GM06990 (cell line): Measurements from ENCODE around the gene THSD7B.

Source experiments
- DNase-seq: peaks from one replicate; pipeline ENCODE4 v3.0.0-alpha.2; 2011; ENCODE audit not compliant: insufficient read length; ENCODE audit errors: extremely low read depth
- H3K27me3 ChIP-seq: replicated peaks from 2 replicates; pipeline ENCODE4 v1.6.0; 2011; ENCODE audit warnings: low read length; ENCODE audit not compliant: control insufficient read depth, insufficient read depth
- H3K36me3 ChIP-seq: 2 replicates; pipeline ENCODE4 v1.5.1; 2011; ENCODE audit warnings: low read length; ENCODE audit not compliant: control insufficient read depth, insufficient read depth
- H3K4me3 ChIP-seq: replicated peaks from 2 replicates; pipeline ENCODE4 v1.5.1; 2011; ENCODE audit warnings: low read depth, mild to moderate bottlenecking, control low read depth, low read length
- TF ChIP-seq, protein P1 (sequence below): IDR thresholded peaks from 2 replicates; pipeline ENCODE4 v1.5.1; 2011; ENCODE audit warnings: low read length, control low read depth, mild to moderate bottlenecking, inconsistent platforms; ENCODE audit not compliant: insufficient read depth, poor library complexity, severe bottlenecking

Gene THSD7B

DNA sequence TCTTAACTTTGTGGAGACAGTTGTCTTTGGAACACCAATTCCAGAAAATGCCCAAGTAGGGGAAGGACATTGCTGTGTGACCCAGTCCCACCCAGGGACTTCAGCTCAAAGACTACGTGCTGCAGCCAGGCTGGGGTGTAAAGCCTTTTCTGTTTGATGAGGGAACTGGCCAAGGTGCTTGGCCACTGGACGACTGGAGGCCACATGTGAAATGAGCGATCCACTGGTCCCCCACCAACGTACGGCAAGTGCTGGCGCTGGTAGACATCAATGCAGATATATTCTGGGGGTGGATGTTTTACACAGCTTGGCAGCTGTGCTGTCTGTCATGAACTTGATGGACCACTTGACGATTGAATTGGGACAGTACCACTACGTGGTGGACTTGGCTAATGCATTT lies 616.4 kb downstream of the THSD7B start:
- H3K27me3 ChIP-seq = no peaks in the 10 kb centered on the region
- no peak overlapping the region for H3K4me3 ChIP-seq
- TF ChIP-seq, protein P1, sequence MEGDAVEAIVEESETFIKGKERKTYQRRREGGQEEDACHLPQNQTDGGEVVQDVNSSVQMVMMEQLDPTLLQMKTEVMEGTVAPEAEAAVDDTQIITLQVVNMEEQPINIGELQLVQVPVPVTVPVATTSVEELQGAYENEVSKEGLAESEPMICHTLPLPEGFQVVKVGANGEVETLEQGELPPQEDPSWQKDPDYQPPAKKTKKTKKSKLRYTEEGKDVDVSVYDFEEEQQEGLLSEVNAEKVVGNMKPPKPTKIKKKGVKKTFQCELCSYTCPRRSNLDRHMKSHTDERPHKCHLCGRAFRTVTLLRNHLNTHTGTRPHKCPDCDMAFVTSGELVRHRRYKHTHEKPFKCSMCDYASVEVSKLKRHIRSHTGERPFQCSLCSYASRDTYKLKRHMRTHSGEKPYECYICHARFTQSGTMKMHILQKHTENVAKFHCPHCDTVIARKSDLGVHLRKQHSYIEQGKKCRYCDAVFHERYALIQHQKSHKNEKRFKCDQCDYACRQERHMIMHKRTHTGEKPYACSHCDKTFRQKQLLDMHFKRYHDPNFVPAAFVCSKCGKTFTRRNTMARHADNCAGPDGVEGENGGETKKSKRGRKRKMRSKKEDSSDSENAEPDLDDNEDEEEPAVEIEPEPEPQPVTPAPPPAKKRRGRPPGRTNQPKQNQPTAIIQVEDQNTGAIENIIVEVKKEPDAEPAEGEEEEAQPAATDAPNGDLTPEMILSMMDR = no peak
- no peak for DNase-seq
- H3K36me3 ChIP-seq = no peaks in the 10 kb centered on the region

DNA sequence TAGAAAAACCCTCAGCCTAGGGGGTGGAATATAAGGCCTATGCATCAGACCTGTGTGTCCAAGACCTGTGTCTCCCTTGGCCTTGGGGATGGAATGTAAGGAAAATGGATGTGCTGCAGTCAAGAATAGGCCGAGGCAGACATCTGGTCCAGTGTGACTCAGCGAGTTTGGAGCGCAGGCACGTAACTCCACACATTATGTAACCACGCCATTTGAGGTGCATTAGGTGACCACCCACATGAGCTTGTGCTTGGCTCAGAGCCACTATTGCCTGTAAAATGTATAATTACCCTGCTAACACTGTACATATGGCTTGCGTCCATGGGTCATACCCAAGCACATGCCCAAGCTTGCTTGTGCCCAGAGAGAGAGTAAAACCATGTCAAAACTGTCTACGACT lies 618.0 kb downstream of the THSD7B start:
- TF ChIP-seq, protein P1 = no peak
- no peak overlapping the region for H3K4me3 ChIP-seq
- no peak for DNase-seq

DNA sequence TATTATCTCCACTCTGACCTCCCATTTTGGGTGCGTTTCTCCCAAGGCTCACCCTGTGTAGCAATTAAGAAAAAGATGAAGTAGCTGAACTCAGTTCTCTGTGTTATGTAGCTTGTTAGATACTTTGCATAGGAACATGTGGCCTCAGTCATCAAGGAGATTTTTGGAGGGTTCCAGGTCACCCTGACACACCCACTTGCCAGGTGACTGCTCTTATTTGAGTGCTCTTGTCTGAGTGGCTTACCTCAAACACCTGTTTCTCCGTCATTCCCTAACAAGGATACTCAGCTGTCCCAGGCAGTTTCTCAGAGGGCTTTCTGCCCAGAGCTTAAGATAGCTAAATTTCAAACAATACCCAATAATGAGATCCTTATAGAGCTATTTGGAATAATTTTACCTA lies 621.7 kb downstream of the THSD7B start:
- Histone ChIP-seq H3K27me3 (no peaks in the 10 kb centered on the region), H3K36me3 (no peaks in the 10 kb centered on the region), H3K4me3 (no peak overlapping the region)
- no peak for DNase-seq
- TF ChIP-seq, protein P1 = no peak

More for the DNA sequence above, 618.0 kb downstream of the THSD7B start:
- no peaks in the 10 kb centered on the region for H3K36me3 ChIP-seq
- no peaks in the 10 kb centered on the region for H3K27me3 ChIP-seq

DNA sequence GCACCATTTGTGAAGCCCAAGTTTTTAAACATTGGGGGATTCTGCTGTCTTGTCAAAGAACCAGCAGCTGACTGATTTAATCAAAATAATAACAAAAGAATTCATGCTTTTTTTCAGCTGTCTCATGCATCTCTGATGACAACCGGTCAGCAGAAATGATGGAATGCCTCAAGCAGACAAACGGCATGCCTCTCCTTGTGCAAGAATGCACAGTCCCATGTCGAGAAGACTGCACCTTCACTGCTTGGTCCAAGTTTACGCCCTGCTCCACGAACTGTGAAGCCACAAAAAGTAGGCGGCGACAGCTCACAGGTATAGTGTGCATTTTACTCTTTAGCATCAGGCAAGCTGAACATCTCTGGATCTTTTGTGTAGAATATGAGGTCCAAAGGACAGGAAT lies 640.2 kb downstream of the THSD7B start:
- TF ChIP-seq, protein P1 = no peak
- Histone ChIP-seq H3K36me3 (no peaks in the 10 kb centered on the region), H3K4me3 (no peak overlapping the region), H3K27me3 (no peaks in the 10 kb centered on the region)
- DNase-seq = no peak

DNA sequence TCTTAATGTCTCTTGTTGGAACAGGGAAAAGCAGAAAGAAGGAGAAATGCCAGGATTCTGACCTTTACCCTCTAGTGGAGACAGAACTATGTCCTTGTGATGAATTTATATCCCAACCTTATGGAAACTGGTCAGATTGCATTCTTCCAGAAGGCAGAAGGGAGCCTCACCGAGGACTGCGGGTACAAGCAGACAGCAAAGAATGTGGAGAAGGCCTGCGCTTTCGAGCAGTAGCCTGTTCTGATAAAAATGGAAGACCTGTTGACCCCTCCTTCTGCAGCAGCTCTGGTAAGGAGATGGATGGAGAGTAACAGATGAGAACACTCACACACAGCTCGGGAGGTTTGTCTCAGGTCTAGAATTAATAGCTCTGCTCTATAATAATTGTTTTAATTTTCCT lies 646.2 kb downstream of the THSD7B start:
- TF ChIP-seq, protein P1 = no peak
- no peaks in the 10 kb centered on the region for H3K36me3 ChIP-seq
- DNase-seq = no peak
- H3K27me3 ChIP-seq = no peaks in the 10 kb centered on the region
- H3K4me3 ChIP-seq = no peak overlapping the region

DNA sequence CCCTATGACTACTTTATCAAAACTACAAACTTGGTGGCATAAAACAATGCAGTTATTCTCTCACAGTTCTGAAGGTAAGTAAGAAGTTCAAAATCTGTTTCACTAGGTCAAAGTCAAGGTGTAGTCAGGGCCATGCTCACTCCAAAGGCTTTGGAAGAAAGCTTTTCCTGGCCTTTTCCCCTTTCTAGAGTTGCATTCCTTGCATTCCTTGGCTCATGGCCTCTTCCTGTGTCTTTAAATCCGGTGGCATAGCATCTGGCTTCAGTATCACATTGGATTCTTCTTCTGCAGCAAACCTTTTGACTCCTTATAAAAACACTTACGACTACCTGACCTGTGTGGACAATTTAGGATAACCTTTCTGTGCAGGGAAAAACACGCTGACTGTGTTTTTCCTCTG lies 655.4 kb downstream of the THSD7B start:
- TF ChIP-seq, protein P1 = no peak
- Histone ChIP-seq H3K27me3 (no peaks in the 10 kb centered on the region), H3K4me3 (no peak overlapping the region), H3K36me3 (no peaks in the 10 kb centered on the region)
- no peak for DNase-seq
